ENCODE measurements around the gene CYB5R4.
"Not testable (repeated sequence)": the region's sequence is repeated elsewhere in the genome, so short reads cannot be mapped to it uniquely, and the experiment has no call there.

CYB5R4 gene

DNA sequence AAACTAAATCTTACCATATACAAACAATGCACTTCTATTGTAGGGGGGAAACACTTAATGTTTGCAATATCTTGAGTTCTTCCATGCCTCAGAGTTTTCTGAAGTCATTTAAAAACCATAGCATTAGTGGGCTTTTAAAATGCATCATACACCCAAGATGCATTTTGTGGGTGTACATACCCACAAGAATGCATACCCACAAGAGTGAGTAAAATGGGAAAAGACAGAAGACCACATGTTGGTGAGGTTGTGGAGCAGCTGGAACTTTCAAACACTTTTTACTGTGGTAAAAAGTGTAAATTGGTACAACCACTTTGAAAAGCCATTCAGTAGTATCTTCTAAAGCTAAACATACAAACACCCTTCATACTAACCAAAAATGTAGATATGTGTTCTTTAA is 57.5 kb downstream of the CYB5R4 start:
- no peak for DNase-seq

GRCh38 chr6:83920017-83920416 is 60.5 kb downstream of the CYB5R4 start:
- DNase-seq = no peak

- DNase-seq = no peak
Observed at GRCh38 chr6:83921315-83921714, 61.8 kb downstream of the CYB5R4 start.

DNA sequence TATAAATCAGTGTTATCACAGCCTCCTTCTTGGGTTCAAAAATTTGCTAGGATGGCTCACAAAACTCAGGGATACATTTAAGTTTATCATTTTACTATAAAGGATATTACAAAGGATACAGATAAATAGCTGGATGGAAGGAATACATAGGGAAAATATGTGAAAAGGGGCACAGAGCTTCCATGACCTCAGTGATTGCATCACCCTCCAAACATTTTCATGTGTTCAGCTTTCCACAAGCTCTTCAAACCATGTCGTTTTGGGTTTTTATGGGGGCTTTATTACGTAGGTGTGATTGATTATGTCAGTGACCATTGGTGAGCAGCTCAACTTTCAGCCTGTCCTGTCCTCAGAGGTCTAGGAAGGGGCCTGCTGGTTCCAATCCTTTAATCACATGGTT is 68.0 kb downstream of the CYB5R4 start:
- DNase-seq = no peak

GRCh38 chr6:83928286-83928685 is 68.8 kb downstream of the CYB5R4 start:
- no peak for DNase-seq

DNA sequence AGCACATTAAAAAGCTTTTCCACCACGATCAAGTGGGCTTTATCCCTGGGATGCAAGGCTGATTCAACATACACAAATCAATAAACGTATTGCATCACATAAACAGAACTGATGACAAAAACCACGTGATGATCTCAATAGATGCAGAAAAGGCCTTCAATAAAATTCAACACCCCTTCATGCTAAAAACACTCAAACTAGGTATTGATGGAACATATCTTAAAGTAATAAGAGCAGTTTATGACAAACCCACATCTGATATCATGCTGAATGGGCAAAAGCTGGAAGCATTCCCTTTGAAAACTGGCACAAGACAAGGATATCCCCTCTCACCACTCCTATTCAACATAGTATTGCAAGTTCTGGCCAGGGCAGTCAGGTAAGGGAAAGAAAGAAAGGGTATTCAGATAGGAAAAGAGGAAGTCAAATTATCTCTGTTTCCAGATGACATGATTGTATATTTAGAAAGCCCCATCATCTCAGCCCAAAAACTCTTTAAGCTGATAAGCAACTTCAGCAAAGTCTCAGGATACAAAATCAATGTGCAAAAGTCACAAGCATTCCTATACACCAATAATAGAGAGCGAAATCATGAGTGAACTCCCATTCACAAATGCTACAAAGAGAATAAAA is 86.8 kb downstream of the CYB5R4 start:
- DNase-seq = not testable (repeated sequence)

GRCh38 chr6:83947983-83948382 is 88.5 kb downstream of the CYB5R4 start:
- DNase-seq = not testable (repeated sequence)

- DNase-seq = no peak
Observed at GRCh38 chr6:83948851-83949250, 89.4 kb downstream of the CYB5R4 start.

DNA sequence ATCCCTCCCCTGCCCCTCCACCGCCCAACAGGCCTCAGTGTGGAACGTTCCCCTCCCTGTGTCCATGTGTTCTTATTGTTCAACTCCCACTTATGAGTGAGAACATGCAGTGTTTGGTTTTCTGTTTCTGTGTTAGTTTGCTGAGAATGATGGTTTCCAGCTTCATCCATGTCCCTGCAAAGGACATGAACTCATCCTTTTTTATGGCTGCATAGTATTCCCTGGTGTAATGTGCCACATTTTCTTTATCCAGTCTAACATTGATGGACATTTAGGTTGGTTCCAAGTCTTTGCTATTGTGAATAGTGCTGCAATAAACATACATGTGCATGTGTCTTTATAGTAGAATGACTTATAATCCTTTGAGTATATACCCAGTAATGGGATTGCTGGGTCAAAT is 91.9 kb downstream of the CYB5R4 start:
- DNase-seq = not testable (repeated sequence)

DNA sequence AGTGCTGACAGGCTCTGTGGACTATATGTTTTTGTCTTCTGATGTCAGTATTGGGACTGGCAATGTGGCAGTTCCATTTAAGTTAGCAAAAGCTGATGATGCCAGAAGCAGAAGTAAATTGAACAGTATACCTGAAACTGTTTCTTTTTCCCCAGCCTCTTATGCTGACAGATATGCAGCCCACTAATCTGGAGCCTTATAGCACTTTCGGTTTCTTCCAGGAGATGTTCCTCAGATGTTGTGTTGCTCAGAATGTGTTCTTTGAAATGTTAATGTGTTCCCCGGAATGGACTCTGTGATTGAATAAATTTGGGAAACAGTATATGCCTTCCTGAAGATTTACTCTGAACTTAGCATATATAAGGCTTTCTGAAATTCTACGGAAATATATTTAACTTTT is 93.3 kb downstream of the CYB5R4 start:
- no peak for DNase-seq

- DNase-seq = no peak
Observed at GRCh38 chr6:83954371-83954770, 94.9 kb downstream of the CYB5R4 start.

DNA sequence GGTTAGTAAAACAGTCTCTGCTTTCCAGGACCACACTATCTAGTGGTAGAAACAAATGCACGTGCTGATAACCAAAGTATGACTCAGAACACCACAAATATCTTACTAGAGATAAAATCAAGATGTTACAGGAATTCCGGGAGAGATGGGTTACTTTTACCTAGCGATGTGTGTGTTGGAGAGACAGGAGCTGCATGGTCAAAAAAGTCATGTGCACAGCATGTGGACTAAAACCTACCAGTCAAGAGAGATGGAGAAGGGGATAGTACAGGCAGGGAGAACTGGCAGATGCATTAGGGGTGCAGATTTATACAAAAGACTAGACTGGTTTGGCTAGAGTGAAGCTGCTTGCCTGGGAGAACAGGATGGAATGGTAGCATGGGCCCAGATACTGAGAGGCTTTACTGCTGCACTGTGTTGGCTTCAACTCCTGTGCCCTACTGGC is 98.8 kb downstream of the CYB5R4 start:
- DNase-seq = no peak

- no peak for DNase-seq
Observed at GRCh38 chr6:83960664-83961063, 101.2 kb downstream of the CYB5R4 start.

DNA sequence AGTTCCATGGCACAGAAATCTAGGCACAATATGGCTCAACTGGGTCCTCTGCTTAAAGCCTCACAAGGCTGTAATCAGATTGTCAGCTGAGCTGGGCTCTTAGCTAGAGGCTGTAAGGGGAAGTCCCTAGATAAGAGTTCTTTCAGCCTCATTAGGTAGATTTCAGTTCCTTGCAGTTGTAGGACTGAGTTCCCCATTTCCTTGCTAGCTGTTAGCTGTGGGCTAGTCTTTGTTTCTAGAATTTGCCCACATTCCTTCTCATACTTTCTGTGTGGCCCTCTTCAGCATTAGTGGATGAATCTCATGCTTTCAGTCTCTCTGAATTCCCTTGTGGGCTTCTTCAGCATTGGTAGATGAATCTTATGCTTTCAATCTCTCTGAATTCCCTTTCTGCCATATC is 103.1 kb downstream of the CYB5R4 start:
- DNase-seq = no peak

DNA sequence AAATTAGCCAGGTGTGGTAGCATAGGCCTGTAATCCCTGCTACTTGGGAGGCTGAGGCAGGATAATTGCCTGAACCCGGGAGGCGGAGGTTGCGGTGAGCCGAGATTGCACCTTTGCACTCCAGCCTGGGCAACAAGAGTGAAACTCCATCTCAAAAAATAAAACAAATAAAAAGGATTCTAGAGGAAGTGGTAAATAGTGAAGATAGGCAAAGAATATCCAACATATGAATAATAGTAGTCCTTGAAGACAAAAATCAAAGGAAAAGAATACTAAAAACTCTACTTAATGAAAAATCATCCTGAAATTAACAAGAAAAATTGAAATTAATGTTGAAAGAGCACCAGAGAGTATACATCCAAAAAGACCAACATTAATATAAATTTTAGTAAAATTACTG is 107.0 kb downstream of the CYB5R4 start:
- no peak for DNase-seq

- DNase-seq = no peak
Observed at GRCh38 chr6:83970582-83970981, 111.1 kb downstream of the CYB5R4 start.

DNA sequence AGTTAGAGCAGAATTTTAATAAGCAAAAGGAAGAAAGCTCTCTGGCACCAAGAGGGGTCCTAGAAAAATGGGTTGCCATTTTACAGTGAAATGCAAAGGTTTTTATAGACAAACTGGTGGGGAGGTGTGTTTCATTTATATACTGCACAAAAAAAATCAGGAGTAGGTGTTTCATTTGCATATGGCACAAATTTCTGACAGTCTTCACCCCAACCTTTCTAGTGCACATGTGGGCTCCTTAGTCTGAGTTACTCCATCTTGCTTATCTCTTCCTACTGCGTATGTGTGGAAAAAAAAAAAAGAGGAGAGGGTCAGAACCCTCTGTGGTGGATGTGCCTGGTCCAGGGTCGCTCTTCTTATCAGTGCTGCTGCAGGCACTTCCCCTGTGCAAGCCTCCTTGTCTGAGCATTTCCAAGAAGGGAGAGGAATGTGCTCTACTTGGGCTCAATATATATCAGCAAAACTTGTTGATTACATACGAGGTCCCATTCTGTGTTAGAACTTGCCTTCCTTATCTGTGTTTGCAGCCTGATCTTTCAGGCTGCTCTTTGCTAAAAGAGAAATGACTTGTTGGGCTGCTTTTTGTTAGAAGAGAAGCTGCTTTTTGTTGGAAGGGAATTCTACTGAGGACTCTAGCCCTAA is 115.0 kb downstream of the CYB5R4 start:
- no peak for DNase-seq

- no peak for DNase-seq
Observed at GRCh38 chr6:83976037-83976755, 116.7 kb downstream of the CYB5R4 start.

- no peak for DNase-seq
Observed at GRCh38 chr6:83976871-83977270, 117.4 kb downstream of the CYB5R4 start.

- DNase-seq = no peak
Observed at GRCh38 chr6:83978324-83978734, 118.8 kb downstream of the CYB5R4 start.

DNA sequence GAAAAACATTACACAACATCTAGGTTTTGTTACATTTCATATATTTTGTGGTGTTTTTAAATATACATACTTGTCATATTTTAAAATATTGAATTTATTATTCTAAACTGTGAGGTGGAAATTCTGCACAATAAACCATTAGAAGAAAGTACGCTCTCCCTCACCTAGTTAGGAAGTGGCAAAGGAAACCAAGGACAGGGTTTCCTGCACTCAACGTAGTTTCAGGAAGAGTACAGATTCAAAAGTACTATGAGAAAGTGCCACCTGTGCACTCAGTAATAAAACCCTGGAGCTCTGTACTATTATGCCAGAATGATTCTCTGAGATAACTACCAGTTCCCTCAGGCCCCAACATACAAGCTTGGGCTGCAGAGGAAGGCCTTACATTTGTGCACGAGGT is 119.5 kb downstream of the CYB5R4 start:
- no peak for DNase-seq

DNA sequence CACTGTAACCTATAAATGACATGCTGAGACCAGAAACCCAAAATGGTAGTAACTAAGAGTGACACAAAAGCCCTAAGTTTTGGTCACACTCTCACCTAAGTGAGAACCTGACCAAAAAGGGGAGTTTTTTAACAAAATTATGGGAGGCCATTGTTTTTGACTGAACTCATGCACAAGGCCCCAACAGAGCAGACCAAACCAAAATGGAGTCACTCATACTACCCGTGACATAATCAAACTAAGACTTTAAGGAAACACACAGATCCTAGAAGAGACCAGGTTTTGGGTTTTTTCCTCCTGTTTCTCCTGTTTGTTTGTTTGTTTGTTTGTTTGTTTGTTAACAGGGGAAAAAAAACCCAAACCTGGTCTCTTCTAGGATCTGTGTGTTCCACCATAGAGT is 124.9 kb downstream of the CYB5R4 start:
- no peak for DNase-seq

- no peak for DNase-seq
Observed at GRCh38 chr6:83985308-83985713, 125.8 kb downstream of the CYB5R4 start.

DNA sequence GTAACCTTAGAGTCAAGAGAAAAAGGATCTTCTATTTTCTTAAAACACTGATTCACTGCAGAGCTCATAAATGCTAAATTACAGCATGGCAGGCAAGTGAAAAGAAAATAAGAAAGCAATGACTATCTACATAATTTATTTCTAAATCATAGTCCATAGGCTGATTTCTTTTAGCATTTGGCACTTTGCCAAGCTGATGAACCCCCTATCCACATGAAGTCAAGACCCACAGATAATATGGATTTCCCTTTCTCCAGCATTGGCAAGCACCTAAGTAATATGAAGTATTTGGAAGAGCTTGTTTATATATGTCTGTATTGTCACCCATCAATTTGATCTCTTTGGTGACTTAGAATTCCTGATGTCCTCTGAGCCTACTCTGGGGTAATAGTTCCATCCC is 126.2 kb downstream of the CYB5R4 start:
- no peak for DNase-seq

Measured in midbrain (tissue), 1 donor.